KMS-11 (cell line): ENCODE results near the gene DHX35.

Source experiments
- H2AFZ ChIP-seq: fragments of 200-600 bp; sonication (generic); 2 replicates; pipeline ENCODE4 v1.6.1; 2016; ENCODE audit warnings: antibody characterized with exemption, mixed run types, low read depth
- H3K27ac ChIP-seq: fragments of 200-600 bp; sonication (generic); 2 replicates; pipeline ENCODE4 v1.6.1; 2016; ENCODE audit warnings: mild to moderate bottlenecking, mixed run types
- H3K27me3 ChIP-seq: fragments of 200-600 bp; sonication (generic); 2 replicates; pipeline ENCODE4 v1.6.1; 2017; ENCODE audit warnings: mild to moderate bottlenecking, low read depth, mixed run types, moderate library complexity; ENCODE audit not compliant: insufficient read depth
- H3K36me3 ChIP-seq: fragments of 200-600 bp; sonication (generic); 2 replicates; pipeline ENCODE4 v1.6.1; 2017; ENCODE audit warnings: mild to moderate bottlenecking, mixed run types; ENCODE audit not compliant: insufficient read depth
- H3K4me1 ChIP-seq: fragments of 200-600 bp; sonication (generic); 2 replicates; pipeline ENCODE4 v1.6.1; 2016; ENCODE audit warnings: mild to moderate bottlenecking, low read depth, mixed run types; ENCODE audit not compliant: poor library complexity, severe bottlenecking
- H3K4me2 ChIP-seq: fragments of 200-600 bp; sonication (generic); 2 replicates; pipeline ENCODE4 v1.7.0; 2016; ENCODE audit warnings: mild to moderate bottlenecking, mixed run types
- H3K4me3 ChIP-seq: fragments of 200-600 bp; sonication (generic); IDR thresholded peaks from 2 replicates; pipeline ENCODE4 v1.6.1; 2017; ENCODE audit warnings: low read depth, low read length, mixed read lengths; ENCODE audit not compliant: insufficient read depth
- H3K79me2 ChIP-seq: fragments of 200-600 bp; sonication (generic); 2 replicates; pipeline ENCODE4 v1.6.1; 2016; ENCODE audit warnings: low read depth, mixed run types; ENCODE audit not compliant: insufficient read depth
- H3K9ac ChIP-seq: fragments of 200-600 bp; sonication (generic); 2 replicates; pipeline ENCODE4 v1.6.1; 2016; ENCODE audit warnings: mild to moderate bottlenecking, mixed run types
- H4K20me1 ChIP-seq: fragments of 200-600 bp; sonication (generic); 2 replicates; pipeline ENCODE4 v1.6.1; 2016; ENCODE audit warnings: mild to moderate bottlenecking, mixed run types; ENCODE audit not compliant: insufficient read depth
- TF ChIP-seq, protein P1 (sequence below): fragments of 200-600 bp; sonication (generic); conservative IDR thresholded peaks from 2 replicates; pipeline ENCODE4 v1.6.1; 2017; ENCODE audit warnings: low read depth, mild to moderate bottlenecking, antibody characterized with exemption, low read length, moderate library complexity, mixed read lengths

Gene DHX35

DNA sequence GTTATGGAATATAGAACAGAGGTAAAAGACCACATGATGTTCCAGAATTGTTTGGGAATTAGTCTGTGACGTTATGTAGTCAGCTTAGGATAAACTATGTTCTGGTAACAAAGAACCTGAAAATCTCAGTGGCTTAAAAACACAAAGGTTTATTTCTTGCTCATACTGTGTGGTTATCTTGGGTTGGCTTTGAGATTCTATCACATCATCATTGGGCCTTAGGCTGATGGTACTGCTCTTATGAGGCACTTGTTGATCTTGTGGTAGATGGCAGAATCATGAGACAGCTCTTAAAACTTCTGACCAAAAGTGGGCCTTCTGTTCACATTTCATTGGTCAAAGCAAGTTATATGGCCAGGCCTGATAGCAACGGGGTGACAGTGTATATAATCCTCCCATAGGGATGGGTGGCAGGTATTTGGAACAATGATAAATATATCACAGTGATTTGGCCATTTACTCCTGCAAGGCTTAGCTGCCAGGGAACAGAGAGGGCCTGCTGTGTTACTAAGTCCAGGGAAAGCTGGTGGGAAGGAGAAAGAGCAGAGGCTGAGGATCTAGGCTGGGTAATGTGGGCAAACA is 13.5 kb downstream of the DHX35 start:
- H3K36me3 ChIP-seq = no peaks in the 10 kb centered on the region

GRCh38 chr20:38979434-38979833 is 17.3 kb downstream of the DHX35 start:
- TF ChIP-seq, protein P1, sequence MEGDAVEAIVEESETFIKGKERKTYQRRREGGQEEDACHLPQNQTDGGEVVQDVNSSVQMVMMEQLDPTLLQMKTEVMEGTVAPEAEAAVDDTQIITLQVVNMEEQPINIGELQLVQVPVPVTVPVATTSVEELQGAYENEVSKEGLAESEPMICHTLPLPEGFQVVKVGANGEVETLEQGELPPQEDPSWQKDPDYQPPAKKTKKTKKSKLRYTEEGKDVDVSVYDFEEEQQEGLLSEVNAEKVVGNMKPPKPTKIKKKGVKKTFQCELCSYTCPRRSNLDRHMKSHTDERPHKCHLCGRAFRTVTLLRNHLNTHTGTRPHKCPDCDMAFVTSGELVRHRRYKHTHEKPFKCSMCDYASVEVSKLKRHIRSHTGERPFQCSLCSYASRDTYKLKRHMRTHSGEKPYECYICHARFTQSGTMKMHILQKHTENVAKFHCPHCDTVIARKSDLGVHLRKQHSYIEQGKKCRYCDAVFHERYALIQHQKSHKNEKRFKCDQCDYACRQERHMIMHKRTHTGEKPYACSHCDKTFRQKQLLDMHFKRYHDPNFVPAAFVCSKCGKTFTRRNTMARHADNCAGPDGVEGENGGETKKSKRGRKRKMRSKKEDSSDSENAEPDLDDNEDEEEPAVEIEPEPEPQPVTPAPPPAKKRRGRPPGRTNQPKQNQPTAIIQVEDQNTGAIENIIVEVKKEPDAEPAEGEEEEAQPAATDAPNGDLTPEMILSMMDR = no peak
- Histone ChIP-seq H3K27me3 (no peaks in the 10 kb centered on the region), H3K79me2 (no peaks in the 10 kb centered on the region), H3K4me2 (no peak overlapping the region), H2AFZ (no peak overlapping the region), H4K20me1 (no peaks in the 10 kb centered on the region), H3K4me1 (peaks cover 18% of the 10 kb centered on the region), H3K27ac (no peak overlapping the region), H3K4me3 (no peak overlapping the region), H3K36me3 (no peaks in the 10 kb centered on the region), H3K9ac (no peak overlapping the region)

More for the DNA sequence above, 13.5 kb downstream of the DHX35 start:
- no peak overlapping the region for H3K4me3 ChIP-seq
- TF ChIP-seq, protein P1 = no peak
- no peaks in the 10 kb centered on the region for H4K20me1 ChIP-seq
- H3K27ac ChIP-seq = peak overlapping the region; percentile 3; the same call in 1 of the 2 replicates
- H3K4me2 ChIP-seq = no peak overlapping the region
- no peak overlapping the region for H3K9ac ChIP-seq
- H3K79me2 ChIP-seq = no peaks in the 10 kb centered on the region
- no peak overlapping the region for H2AFZ ChIP-seq
- H3K27me3 ChIP-seq = no peaks in the 10 kb centered on the region
- peaks cover 15% of the 10 kb centered on the region for H3K4me1 ChIP-seq

GRCh38 chr20:38979842-38980241 is 17.7 kb downstream of the DHX35 start:
- Histone ChIP-seq H3K27ac (no peak overlapping the region), H3K4me2 (no peak overlapping the region), H3K36me3 (no peaks in the 10 kb centered on the region), H3K9ac (no peak overlapping the region), H3K27me3 (no peaks in the 10 kb centered on the region), H2AFZ (no peak overlapping the region), H3K4me3 (no peak overlapping the region), H3K4me1 (peaks cover 22% of the 10 kb centered on the region), H3K79me2 (no peaks in the 10 kb centered on the region), H4K20me1 (no peaks in the 10 kb centered on the region)
- TF ChIP-seq, protein P1 = no peak

DNA sequence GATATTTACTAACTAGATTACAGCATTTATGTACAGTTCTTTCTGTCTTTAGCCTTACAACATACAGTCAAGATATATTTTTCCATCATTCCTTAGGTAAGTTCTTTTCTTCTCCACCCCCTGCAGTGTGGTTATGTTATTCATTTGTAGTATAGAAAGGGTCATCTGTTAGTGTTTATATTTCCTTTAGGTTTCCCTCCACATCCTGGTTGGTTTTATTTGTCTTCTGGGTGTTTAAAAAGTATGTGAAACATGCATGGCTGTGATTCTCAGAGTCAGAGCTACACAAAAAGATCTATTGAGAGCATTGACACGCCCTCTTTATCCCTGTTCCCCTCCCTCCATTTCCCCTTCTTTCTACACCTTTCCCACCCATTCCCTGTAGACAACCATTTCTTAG is 20.1 kb downstream of the DHX35 start:
- Histone ChIP-seq H2AFZ (no peak overlapping the region), H3K4me1 (peaks cover 32% of the 10 kb centered on the region), H3K4me3 (no peak overlapping the region), H3K9ac (no peak overlapping the region), H3K4me2 (no peak overlapping the region), H4K20me1 (no peaks in the 10 kb centered on the region), H3K27me3 (no peaks in the 10 kb centered on the region), H3K27ac (no peak overlapping the region), H3K79me2 (no peaks in the 10 kb centered on the region), H3K36me3 (no peaks in the 10 kb centered on the region)
- TF ChIP-seq, protein P1 = no peak
